Esophagus (tissue), 2 donors: ENCODE results near the gene STARD9. TPM values are rescaled to one million over a fixed set of nuclear protein-coding genes. Genes with fewer than 3 reads are reported as not detected.
A peak's percentile ranks its signal among the peaks of the same experiment; 100 is the strongest.

Source experiments
- H3K27ac ChIP-seq, 2 donors: one replicate each; pipeline ENCODE4 v1.5.1; 2013; ENCODE audit warnings: low read depth in 2 of 2, mild to moderate bottlenecking in 2 of 2, inconsistent platforms in 1 of 2, low read length in 1 of 2, moderate library complexity in 1 of 2
- H3K27me3 ChIP-seq, 2 donors: one replicate each; pipeline ENCODE4 v1.6.1; 2013; ENCODE audit warnings: low read length in 2 of 2, control low read depth in 1 of 2, mild to moderate bottlenecking in 1 of 2; ENCODE audit not compliant: insufficient read depth in 2 of 2, control insufficient read depth in 1 of 2
- H3K36me3 ChIP-seq, 2 donors: one replicate each; pipeline ENCODE4 v1.6.1; 2013; ENCODE audit warnings: low read length in 1 of 2; ENCODE audit not compliant: control insufficient read depth in 2 of 2, insufficient read depth in 2 of 2
- H3K4me1 ChIP-seq, 2 donors: one replicate each; pipeline ENCODE4 v1.6.1; 2013; ENCODE audit warnings: low read length in 1 of 2; ENCODE audit not compliant: control insufficient read depth in 2 of 2, insufficient read depth in 2 of 2
- H3K4me3 ChIP-seq, 2 donors: one replicate each; pipeline ENCODE4 v1.5.1; 2013; ENCODE audit warnings: low read length in 2 of 2, mild to moderate bottlenecking in 2 of 2, low read depth in 1 of 2, moderate library complexity in 1 of 2
- H3K9me3 ChIP-seq, 2 donors: one replicate each; pipeline ENCODE4 v1.6.1; 2013; ENCODE audit warnings: mild to moderate bottlenecking in 2 of 2, low read depth in 1 of 2, low read length in 1 of 2, moderate library complexity in 1 of 2; ENCODE audit not compliant: control insufficient read depth in 2 of 2, insufficient read depth in 1 of 2
- WGBS, 2 donors: extraction: QIAGEN DNeasy Blood & Tissue Kit; methylation state at CpG; one replicate each; pipeline ENCODE4 v1.1.7; 2013; 5-methylcytosine and 5-hydroxymethylcytosine counted together
- polyA plus RNA-seq, 2 donors: library from polyadenylated mRNA; stranded (reverse); fragments of 200-250 nt; gene quantifications; one replicate each; pipeline ENCODE4 v1.2.3, GENCODE V29; 2013
- donor health status: healthy with polysubstance abuse.
- donor health status: Bipolar disorder and iron deficiency.

Gene STARD9
- polyA plus RNA-seq, 2 donors: 2.2 to 5.7 TPM

- Histone ChIP-seq H3K36me3 (no peaks in the 10 kb centered on the region), H3K27me3 (no peaks in the 10 kb centered on the region), H3K4me1 (no peaks in the 10 kb centered on the region), H3K27ac (no peak overlapping the region), H3K4me3 (no peak overlapping the region), H3K9me3 (no peaks in the 10 kb centered on the region)
- 27 to 28% methylated on average over 4 of the region's 4 CpGs for WGBS, 2 donors
These were observed 129.1 kb downstream of the STARD9 start for GRCh38 chr15:42704492-42704926.

DNA sequence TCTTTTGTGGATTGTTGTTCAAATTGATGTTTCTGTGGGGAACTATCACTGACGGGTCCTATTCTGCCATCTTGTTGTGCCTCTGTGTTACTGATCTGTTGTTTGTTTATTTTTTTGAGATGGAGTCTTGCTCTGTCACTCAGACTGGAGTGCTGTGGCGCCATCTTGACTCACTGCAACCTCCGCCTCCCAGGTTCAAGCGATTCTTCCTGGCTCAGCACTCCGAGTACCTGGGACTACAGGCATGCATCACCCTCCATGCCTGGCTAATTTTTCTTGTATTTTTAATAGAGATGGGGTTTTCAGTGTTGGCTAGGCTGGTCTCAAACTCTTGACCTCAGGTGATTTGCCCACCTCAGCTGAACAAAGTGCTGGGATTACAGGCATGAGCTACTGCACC, 129.9 kb downstream of the STARD9 start:
- Histone ChIP-seq H3K9me3 (no peaks in the 10 kb centered on the region), H3K27me3 (no peaks in the 10 kb centered on the region), H3K36me3 (no peaks in the 10 kb centered on the region), H3K4me3 (no peak overlapping the region), H3K4me1 (no peaks in the 10 kb centered on the region), H3K27ac (no peak overlapping the region)
- WGBS, 2 donors: 93 to 95% methylated on average over 5 of the region's 5 CpGs

- Histone ChIP-seq H3K27me3 (no peaks in the 10 kb centered on the region), H3K9me3 (no peaks in the 10 kb centered on the region), H3K27ac (no peak overlapping the region), H3K4me1 (no peaks in the 10 kb centered on the region), H3K36me3 (no peaks in the 10 kb centered on the region), H3K4me3 (no peak overlapping the region)
- 43 to 70% methylated on average over 2 of the region's 2 CpGs for WGBS, 2 donors
These were observed 131.7 kb downstream of the STARD9 start for GRCh38 chr15:42707068-42707467.

GRCh38 chr15:42707873-42708544, 132.6 kb downstream of the STARD9 start:
- H3K4me3 ChIP-seq: no peak overlapping the region
- H3K27ac ChIP-seq: no peak overlapping the region
- no peaks in the 10 kb centered on the region for H3K9me3 ChIP-seq
- H3K4me1 ChIP-seq: no peaks in the 10 kb centered on the region
- WGBS, 2 donors: 65 to 71% methylated on average over 3 of the region's 3 CpGs
- no peaks in the 10 kb centered on the region for H3K36me3 ChIP-seq
- H3K27me3 ChIP-seq: no peaks in the 10 kb centered on the region

DNA sequence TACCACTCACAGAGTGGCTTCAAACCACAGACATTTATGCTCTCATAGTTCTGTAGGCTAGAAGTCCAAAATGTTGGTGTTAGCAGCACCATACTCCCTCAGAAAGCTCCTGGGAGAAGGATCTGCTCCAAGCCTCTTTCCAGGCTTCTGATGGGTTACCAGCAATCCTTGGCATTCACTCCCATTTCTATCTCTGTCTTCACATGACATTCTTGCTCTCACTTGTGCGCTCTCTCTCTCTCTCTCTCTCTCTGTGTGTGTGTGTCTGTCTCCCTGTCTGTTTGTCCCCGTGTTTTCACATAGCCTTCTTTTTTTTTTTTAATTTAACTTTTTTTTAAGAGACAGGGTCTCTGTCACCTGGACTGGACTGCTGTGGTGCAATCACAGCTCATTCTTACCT, 135.3 kb downstream of the STARD9 start:
- whole genome bisulfite sequencing, 2 donors: 76 to 84% methylated on average over 2 of the region's 2 CpGs
- Histone ChIP-seq H3K27ac (no peak overlapping the region), H3K36me3 (no peaks in the 10 kb centered on the region), H3K4me1 (no peaks in the 10 kb centered on the region), H3K4me3 (no peak overlapping the region), H3K9me3 (no peaks in the 10 kb centered on the region), H3K27me3 (no peaks in the 10 kb centered on the region)

GRCh38 chr15:42711746-42712145, 136.3 kb downstream of the STARD9 start:
- H3K9me3 ChIP-seq: no peaks in the 10 kb centered on the region
- H3K27me3 ChIP-seq: no peaks in the 10 kb centered on the region
- WGBS, 2 donors: 84 to 95% methylated on average over 3 of the region's 3 CpGs
- H3K4me1 ChIP-seq: peaks cover 0 to 2% of the 10 kb centered on the region in 2 donors
- H3K36me3 ChIP-seq: no peaks in the 10 kb centered on the region
- H3K4me3 ChIP-seq: no peak overlapping the region
- no peak overlapping the region for H3K27ac ChIP-seq

DNA sequence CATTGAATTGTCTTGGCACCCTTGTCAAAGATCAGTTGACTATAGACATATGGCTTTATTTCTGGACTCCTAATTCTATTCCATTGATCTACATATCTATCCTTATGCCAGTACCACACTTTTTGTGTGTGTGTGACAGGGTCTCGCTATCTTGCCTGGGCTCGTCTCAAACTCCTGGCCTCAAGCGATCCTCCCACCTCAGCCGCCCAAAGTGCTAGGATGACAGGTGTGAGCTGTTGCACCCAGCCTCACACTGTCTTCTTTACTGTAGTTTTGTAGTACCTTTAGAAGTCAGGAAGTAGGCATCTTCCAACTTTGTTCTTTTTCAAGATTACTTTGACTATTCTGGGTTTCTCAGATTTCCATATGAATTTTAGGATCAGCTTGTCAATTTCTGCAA, 137.2 kb downstream of the STARD9 start:
- Histone ChIP-seq H3K27me3 (no peaks in the 10 kb centered on the region), H3K4me1 (peaks cover 0 to 3% of the 10 kb centered on the region in 2 donors), H3K36me3 (no peaks in the 10 kb centered on the region), H3K9me3 (no peaks in the 10 kb centered on the region), H3K27ac (no peak overlapping the region), H3K4me3 (no peak overlapping the region)
- 89 to 92% methylated on average over 4 of the region's 4 CpGs for WGBS, 2 donors

GRCh38 chr15:42716125-42716524, 140.7 kb downstream of the STARD9 start:
- 92 to 94% methylated on average over 5 of the region's 5 CpGs for WGBS, 2 donors
- Histone ChIP-seq H3K4me3 (no peak overlapping the region), H3K36me3 (peaks cover 0 to 3% of the 10 kb centered on the region in 2 donors), H3K27me3 (no peaks in the 10 kb centered on the region), H3K27ac (no peak overlapping the region), H3K9me3 (no peaks in the 10 kb centered on the region), H3K4me1 (peaks cover 0 to 3% of the 10 kb centered on the region in 2 donors)

DNA sequence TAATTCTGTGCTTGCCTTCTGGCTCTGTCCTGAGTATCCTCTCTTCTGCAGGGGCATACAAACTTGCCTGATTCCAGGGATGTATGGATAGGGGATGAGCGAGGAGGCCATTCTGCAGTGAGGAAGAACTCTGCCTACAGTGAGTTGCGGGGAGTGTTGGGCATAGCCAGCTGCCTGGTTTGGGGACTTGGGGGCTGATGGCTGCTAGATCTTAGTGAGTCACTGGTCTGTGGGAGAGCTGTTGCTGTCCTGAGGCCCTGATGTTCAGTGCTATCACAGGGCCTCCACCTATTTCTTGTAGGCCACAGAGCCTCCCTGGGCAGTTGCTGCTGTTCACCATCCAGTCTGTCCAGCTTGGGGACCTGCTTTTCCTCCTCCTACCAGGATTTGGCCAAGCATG, 141.2 kb downstream of the STARD9 start:
- Histone ChIP-seq H3K9me3 (no peaks in the 10 kb centered on the region), H3K27ac (peak overlapping the region in 1 of 2 donors; percentile 35), H3K4me1 (peaks cover 0 to 3% of the 10 kb centered on the region in 2 donors), H3K4me3 (no peak overlapping the region), H3K27me3 (no peaks in the 10 kb centered on the region), H3K36me3 (peaks cover 0 to 3% of the 10 kb centered on the region in 2 donors)
- 100% methylated on average over 2 of the region's 2 CpGs for WGBS, 2 donors

GRCh38 chr15:42719043-42719442, 143.6 kb downstream of the STARD9 start:
- Histone ChIP-seq H3K4me3 (no peak overlapping the region), H3K36me3 (peaks cover 0 to 3% of the 10 kb centered on the region in 2 donors), H3K27me3 (no peaks in the 10 kb centered on the region), H3K4me1 (peaks cover 0 to 3% of the 10 kb centered on the region in 2 donors), H3K9me3 (no peaks in the 10 kb centered on the region), H3K27ac (no peak overlapping the region)
- 78 to 87% methylated on average over 6 of the region's 6 CpGs for WGBS, 2 donors
